Measurements from ENCODE around the gene MYO1G.
"Not testable (repeated sequence)": the region's sequence is repeated elsewhere in the genome, so short reads cannot be mapped to it uniquely, and the experiment has no call there.

Gene MYO1G

DNA sequence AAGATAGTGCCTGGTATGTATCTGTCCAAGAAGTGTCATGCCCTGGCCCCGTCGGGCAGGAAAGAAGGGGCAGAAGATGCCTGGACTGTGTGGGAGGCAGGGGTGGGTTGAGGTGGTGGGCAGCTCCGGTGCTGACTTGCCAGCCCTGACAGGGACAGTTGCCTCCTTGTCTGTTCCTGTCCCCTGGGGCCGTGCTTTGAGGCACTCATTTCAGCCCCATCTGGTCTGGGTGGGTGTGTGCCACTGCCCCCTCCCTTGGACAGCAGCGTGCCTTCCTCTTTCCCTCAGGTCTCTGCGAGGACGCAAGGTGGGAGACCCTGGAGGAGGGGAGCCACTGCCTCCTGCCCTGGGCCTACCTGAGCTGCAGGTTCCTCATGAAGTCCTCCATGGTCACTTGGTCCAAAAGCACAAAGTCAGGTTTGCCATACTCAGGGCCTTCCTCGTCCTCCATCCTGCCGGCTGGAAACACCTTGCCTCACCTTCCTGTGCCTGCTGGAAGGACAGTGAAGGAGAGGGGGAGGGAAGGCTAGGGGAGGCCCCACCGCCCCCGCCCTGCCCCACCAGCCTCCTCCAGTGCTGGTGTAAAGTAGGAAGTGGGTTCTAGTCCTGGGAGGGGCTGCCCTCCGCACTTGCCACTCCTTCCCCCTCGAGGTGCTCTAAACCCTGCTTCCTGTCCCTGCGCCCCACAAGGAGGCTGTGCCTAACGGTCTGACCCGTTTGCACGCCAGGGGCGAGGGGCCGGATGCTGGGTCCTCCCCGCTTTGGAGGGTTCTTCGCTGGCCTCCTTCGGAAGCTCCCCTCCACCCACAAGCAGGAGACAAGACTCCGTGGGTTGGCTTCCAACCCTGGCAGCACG, at the start of gene MYO1G:
MYO1G (minus strand) TSS at position 505 of the 856 bp plus-strand sequence; CDS start at position 451, 54 bp downstream.
- no peak for DNase-seq

DNA sequence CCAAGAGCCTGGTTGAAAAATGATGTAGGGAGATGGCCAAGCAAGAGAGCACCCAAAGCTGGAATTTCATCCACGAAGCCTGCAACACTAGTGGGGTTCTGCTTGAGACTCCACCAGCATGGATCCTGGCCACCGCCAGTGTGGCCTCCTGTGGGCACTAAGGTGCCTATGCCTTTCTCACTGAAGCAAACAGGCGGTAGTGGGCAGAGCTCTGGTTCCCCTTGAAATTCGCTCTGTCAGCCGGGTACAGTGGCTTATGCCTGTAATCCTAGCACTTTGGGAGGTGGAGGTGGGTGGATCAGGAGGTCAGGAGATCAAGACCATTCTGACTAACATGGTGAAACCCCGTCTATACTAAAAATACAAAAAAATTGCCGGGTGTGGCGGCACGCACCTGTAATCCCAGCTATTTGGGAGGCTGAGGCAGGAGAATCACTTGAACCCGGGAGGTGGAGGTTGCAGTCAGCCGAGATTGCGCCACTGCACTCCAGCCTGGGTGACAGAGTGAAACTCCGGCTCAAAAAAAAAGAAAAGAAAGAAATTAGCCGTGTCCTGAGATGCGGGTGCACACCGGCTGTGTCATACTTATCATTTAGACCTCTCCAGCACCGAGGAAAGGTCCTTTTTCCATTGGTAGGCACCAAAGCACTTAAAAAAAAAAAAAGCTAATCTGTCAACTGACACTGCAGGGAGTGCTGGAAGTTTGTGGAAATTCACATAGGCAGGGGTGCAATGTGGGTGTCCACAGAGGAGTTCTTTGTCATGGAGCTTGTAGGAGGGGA, 49.5 kb upstream of the MYO1G start:
- DNase-seq, result no peak

DNA sequence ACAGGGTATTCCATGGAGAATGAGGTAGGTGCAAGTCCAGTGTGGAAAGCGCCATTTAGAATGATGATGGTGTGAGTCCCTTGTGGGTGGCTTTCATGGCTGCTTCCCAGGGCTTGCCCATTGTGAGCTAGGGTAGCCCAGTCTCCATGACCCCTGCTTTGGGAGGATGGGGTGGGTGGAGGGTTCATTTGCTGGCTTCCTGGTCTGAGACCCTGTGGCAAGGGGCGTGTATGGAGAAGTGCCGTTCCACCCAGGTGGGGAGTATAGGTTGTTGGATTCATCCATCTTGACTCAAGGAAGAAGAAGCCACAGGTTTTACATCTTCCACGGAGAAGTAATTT, 48.9 kb upstream of the MYO1G start:
- no peak for DNase-seq

GRCh38 chr7:45026984-45027773, 48.4 kb upstream of the MYO1G start:
- DNase-seq, result no peak

DNA sequence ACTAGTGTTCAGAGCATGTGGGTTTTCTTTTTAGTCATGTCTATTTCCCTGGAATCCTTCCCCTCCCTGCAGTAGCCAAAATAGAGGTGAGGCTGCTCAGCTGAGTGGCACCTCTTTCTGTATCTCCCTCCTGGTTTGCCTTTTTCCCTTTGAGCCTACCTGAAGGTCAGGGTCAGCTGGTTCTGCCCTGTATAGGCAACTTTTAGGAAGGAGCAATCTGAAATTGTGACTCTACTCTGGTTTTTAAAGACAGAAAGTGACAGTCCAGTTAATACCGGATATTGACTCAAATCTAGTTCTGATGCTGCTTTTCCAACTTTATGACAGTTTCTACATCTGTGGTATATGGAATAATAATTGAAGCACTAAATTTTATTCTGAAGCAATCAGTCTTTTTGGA, 47.2 kb upstream of the MYO1G start:
- DNase-seq, result no peak

- DNase-seq, result not testable (repeated sequence)
Measured at GRCh38 chr7:45025473-45025872, 46.7 kb upstream of the MYO1G start.

DNA sequence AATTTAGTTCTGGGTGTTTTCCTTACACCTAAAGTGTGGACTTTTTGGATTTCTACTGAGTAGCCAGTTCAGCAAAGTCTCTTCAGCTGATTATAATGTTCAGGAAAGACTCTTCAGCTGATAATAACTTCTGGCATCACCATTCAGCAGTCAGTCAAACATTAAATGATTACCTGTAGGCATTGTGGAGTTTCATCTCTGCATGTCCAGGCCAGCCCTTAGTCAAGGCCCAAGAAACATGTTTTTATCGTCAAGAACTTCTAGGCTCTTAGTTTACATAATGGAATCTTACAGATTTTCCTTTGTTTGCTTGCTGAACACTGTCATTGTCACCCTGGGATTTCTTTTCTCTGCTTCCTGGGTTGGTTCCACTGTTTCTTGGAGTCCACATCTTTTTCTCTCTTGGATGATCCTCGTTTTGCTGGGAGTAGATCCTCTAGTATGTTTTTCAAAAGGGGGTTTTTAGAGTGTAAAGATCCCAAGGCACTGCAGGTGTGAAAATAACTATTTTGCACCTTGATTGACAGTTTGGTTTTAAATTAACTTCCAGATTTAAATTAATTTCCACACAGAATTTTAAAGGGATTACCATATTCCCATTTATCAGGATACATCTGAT, 45.4 kb upstream of the MYO1G start:
- no peak for DNase-seq

- no peak for DNase-seq
Measured at GRCh38 chr7:45021604-45022296, 42.9 kb upstream of the MYO1G start.

- no peak for DNase-seq
Measured at GRCh38 chr7:45020915-45021314, 42.1 kb upstream of the MYO1G start.

GRCh38 chr7:45017253-45017652, 38.4 kb upstream of the MYO1G start:
- no peak for DNase-seq

DNA sequence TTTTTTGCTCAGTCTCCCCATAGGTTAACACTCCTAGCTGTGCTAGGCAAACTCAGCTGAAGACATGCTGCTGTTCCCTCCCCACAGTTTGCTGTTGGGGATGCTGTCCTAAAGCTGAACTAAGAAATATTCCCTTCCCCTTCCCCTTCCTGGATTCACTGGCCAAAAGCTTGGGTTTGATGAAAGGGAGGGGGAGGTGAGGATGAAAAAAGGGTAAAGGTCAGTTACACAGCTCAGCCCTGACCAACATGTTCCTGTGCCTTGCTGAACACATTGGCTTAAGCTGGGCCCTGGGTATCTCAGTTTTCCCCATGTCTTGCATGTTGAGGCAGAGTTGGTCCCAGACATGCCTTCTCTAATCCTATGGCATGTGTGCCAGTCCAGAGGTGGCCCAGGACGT, 36.5 kb upstream of the MYO1G start:
- DNase-seq, result no peak

- DNase-seq, result no peak
Measured at GRCh38 chr7:45013465-45013967, 34.7 kb upstream of the MYO1G start.

DNA sequence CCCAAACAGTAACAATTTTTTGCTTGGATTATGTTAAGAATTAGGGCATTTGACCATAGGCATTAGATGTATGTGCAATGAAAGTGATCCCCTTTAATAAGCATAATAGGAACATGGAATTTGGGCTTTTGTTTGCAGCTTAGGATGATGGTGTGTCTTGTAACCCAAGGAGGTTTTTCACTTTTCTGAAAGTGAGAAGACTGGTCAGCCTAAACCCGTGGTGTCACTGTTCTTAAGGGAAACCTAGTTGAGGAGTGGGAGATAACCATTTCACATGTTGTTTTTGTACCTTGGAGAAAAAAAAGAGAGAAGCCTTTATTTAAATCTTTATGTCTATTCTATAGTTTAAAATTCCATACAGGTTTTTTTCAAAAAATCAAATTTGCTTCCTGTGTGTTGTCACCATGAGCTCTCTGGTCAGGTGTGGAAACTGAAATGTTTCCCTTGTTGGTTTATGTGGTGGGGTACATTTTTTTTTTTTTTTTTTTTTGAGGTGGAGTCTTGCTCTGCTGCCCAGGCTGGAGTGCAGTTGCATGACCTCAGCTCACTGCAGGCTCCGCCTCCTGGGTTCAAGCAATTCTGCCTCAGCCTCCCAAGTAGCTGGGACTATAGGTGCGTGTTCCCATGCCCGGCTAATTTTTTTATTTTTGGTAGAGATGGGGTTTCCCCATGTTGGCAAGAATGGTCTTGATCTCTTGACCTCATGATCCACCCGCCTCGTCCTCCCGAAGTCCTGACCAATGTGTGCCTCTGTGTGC, 28.9 kb upstream of the MYO1G start:
- no peak for DNase-seq

- no peak for DNase-seq
Measured at GRCh38 chr7:45007106-45007505, 28.3 kb upstream of the MYO1G start.

DNA sequence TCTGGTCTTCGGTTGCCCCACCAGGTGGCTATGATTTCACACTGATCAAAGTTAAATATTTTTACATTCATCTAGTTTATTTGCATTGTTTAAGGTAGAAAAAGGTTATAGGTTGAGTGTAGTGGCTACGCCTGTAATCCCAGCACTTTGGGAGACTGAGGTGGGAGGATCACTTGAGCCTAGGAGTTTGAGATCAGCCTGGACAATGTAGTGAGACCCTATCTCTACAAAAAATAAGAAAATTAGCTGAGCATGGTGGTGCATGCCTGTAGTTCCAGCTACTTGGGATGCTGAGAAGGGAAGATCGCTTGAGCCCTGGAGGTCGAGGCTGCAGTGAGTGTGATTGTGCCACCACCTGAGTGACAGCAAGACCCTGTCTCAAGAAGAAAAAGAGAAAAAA, 25.0 kb upstream of the MYO1G start:
- no peak for DNase-seq

GRCh38 chr7:45001826-45002225, 23.0 kb upstream of the MYO1G start:
- no peak for DNase-seq

GRCh38 chr7:45001138-45001694, 22.4 kb upstream of the MYO1G start:
- DNase-seq, result peak; percentile 55

- peak; percentile 23 for DNase-seq
Measured at GRCh38 chr7:45000093-45001032, 21.5 kb upstream of the MYO1G start, which contains the start of gene CCM2. Gene CCM2 (plus strand): TSS chr7:45000201. CDS start chr7:45000334, 133 bp downstream.

DNA sequence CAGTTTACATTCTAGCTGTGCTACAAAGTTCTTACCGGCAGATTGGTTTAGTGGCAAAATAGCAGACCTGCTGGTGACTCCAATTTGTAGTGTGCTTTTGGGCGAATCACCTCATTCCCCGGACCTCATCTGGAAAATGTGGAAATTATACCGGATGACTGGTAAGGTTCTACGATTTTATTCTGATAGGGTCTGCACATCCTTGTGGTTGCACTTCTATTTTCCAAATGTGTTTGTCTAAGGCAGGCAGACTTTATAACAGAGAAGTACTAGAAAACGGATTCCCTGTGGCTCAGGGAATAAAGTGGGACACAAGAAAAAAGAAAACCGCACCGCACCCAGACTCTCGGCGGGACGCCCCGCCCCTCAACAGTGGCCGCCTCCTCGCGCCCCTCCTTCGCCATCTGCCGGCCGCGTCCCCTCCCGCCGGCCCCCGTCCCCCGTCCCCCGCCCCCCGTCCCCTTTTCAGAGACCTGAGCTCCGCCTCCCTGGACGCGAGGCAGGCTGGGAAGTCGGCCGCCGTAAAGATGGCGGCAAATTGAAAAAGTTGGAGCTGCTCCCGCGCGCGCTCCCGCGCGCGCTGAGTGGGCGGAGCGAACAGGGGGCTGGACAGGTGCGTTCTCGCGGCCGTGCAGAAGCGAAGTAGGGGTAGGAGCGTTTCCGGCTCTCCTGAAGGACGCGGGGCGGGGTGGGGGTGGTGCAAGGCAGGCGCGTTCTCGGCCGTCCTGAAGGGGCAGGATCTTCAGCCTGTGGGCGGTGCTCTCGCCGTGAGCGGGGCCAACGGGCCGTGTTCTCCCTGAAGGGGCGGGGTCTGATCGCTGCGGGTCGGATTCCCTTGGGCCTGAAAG, 20.7 kb upstream of the MYO1G start:
- DNase-seq, result peak; percentile 100

All from NCI-H1105 treated with DMSO at 0.1 percent for 48 hours (cell line).